Uterus (tissue), 4 donors: Measurements from ENCODE around the gene RELL1. TPM values are rescaled to one million over a fixed set of nuclear protein-coding genes. Genes with fewer than 3 reads are reported as not detected.

Experiments
- DNase-seq, 2 donors: peaks; one replicate each; pipeline ENCODE4 v3.0.0-alpha.2; 2019 to 2020
- H3K27ac ChIP-seq, 2 donors: fragments of 200-600 bp; sonication (generic); 1 replicate in 1 of 2; 2 replicates in 1 of 2; pipeline ENCODE4 v1.5.1; 2016 to 2018
- H3K27me3 ChIP-seq, 2 donors: fragments of 200-600 bp; sonication (generic); one replicate each; pipeline ENCODE4 v1.5.1; 2018 to 2019; ENCODE audit warnings: control low read depth in 1 of 2
- H3K36me3 ChIP-seq, 2 donors: fragments of 200-600 bp; sonication (generic); one replicate each; pipeline ENCODE4 v1.5.1; 2019; ENCODE audit warnings: control low read depth in 1 of 2
- H3K4me1 ChIP-seq, 2 donors: fragments of 200-600 bp; sonication (generic); one replicate each; pipeline ENCODE4 v1.5.1; 2018 to 2019; ENCODE audit warnings: control low read depth in 1 of 2
- H3K4me3 ChIP-seq, 2 donors: fragments of 200-600 bp; sonication (generic); 1 replicate in 1 of 2; 2 replicates in 1 of 2; pipeline ENCODE4 v1.5.1; 2018 to 2019; ENCODE audit warnings: mild to moderate bottlenecking in 1 of 2
- H3K9me3 ChIP-seq, 2 donors: fragments of 200-600 bp; sonication (generic); one replicate each; pipeline ENCODE4 v1.5.1; 2019; ENCODE audit warnings: control low read depth in 1 of 2
- CTCF ChIP-seq, 4 experiments: fragments of 200-600 bp in 2 of 4; fragments of 450-650 bp in 2 of 4; sonication (generic) in 2 of 4; IDR thresholded peaks; one replicate each; pipeline ENCODE4 v1.5.1; 2016 to 2019; ENCODE audit warnings: antibody characterized with exemption in 4 of 4, mild to moderate bottlenecking in 2 of 4, moderate library complexity in 1 of 4
- POLR2A ChIP-seq, 2 donors: fragments of 450-650 bp; IDR thresholded peaks; one replicate each; pipeline ENCODE4 v1.6.1; 2016; ENCODE audit warnings: antibody characterized with exemption in 2 of 2, mild to moderate bottlenecking in 1 of 2, moderate library complexity in 1 of 2
- intact Hi-C: fragments of 100-400 bp; cut with DNase I; formaldehyde crosslinking; loops from one replicate; pipeline ENCODE4 v1.15.1; 2023; ENCODE audit warnings: low total_unique reads
- total RNA-seq, 4 donors: library from RNA; depleted of rRNA in 3 of 4; stranded (reverse); fragments of >200 nt in 3 of 4; gene quantifications; one replicate each; pipeline versions ENCODE4 v1.1.0 to v1.2.4, GENCODE V29; 2014 to 2023
- donor health status: DM: yes; HTN: yes; CAD: no.

Gene RELL1
- total RNA-seq, 4 donors from 2014 or later, result 21.2 to 64.0 (median 44.3) TPM

- Histone ChIP-seq H3K36me3 (no peaks in the 10 kb centered on the region), H3K9me3 (no peaks in the 10 kb centered on the region), H3K27ac (no peak overlapping the region), H3K27me3 (no peaks in the 10 kb centered on the region), H3K4me1 (no peaks in the 10 kb centered on the region), H3K4me3 (no peak overlapping the region)
- DNase-seq, result no peak
- no peak for TF ChIP-seq CTCF (IDR thresholded peaks at IDR 0.05)
- intact Hi-C loops, result no loop called here
These were observed 24.3 kb upstream of the RELL1 start for GRCh38 chr4:37710491-37710890.

- Histone ChIP-seq H3K36me3 (no peaks in the 10 kb centered on the region), H3K4me3 (no peak overlapping the region), H3K4me1 (no peaks in the 10 kb centered on the region), H3K9me3 (no peaks in the 10 kb centered on the region), H3K27me3 (no peaks in the 10 kb centered on the region), H3K27ac (no peak overlapping the region)
- DNase-seq, result no peak
- no peak for TF ChIP-seq CTCF (IDR thresholded peaks at IDR 0.05)
- no peak for TF ChIP-seq POLR2A (IDR thresholded peaks at IDR 0.05)
- intact Hi-C loops, result no loop called here
These were observed 19.9 kb upstream of the RELL1 start for GRCh38 chr4:37706032-37706431.

- TF ChIP-seq POLR2A (IDR thresholded peaks at IDR 0.05), result no peak
- TF ChIP-seq CTCF (IDR thresholded peaks at IDR 0.05), result no peak
- no peak overlapping the region for H3K4me3 ChIP-seq
- no peaks in the 10 kb centered on the region for H3K4me1 ChIP-seq
- intact Hi-C loops, result no loop called here
- DNase-seq, result no peak
- H3K27me3 ChIP-seq, result no peaks in the 10 kb centered on the region
- no peaks in the 10 kb centered on the region for H3K36me3 ChIP-seq
- H3K27ac ChIP-seq, result no peak overlapping the region
- H3K9me3 ChIP-seq, result no peaks in the 10 kb centered on the region
These were observed 19.4 kb upstream of the RELL1 start for GRCh38 chr4:37705571-37705970.

- Histone ChIP-seq H3K27me3 (no peaks in the 10 kb centered on the region), H3K36me3 (no peaks in the 10 kb centered on the region), H3K4me3 (no peak overlapping the region), H3K9me3 (no peaks in the 10 kb centered on the region), H3K27ac (no peak overlapping the region), H3K4me1 (no peaks in the 10 kb centered on the region)
- TF ChIP-seq POLR2A (IDR thresholded peaks at IDR 0.05) (no peak), CTCF (IDR thresholded peaks at IDR 0.05) (no peak)
- intact Hi-C loops, result no loop called here
- no peak for DNase-seq
These were observed 13.8 kb upstream of the RELL1 start for GRCh38 chr4:37699868-37700481.

- intact Hi-C loops, result no loop called here
- H3K4me1 ChIP-seq, result no peaks in the 10 kb centered on the region
- no peaks in the 10 kb centered on the region for H3K27me3 ChIP-seq
- TF ChIP-seq POLR2A (IDR thresholded peaks at IDR 0.05) (no peak), CTCF (IDR thresholded peaks at IDR 0.05) (no peak)
- no peak overlapping the region for H3K27ac ChIP-seq
- no peak overlapping the region for H3K4me3 ChIP-seq
- DNase-seq, result no peak
- H3K9me3 ChIP-seq, result no peaks in the 10 kb centered on the region
- H3K36me3 ChIP-seq, result no peaks in the 10 kb centered on the region
These were observed 11.4 kb upstream of the RELL1 start for GRCh38 chr4:37697566-37697965.
